DND-41 (cell line): ENCODE data around the gene GYPC.

ENCODE experiments used
- ATAC-seq: fragments of 200-7000 bp; cut with Tn5 transposase; 3 replicates; pipeline ENCODE4 v1.9.1; 2021; ENCODE audit warnings: low read depth; ENCODE audit not compliant: insufficient read depth
- DNase-seq: peaks from one replicate; pipeline ENCODE4 v3.0.0-alpha.2; 2020
- H2AFZ ChIP-seq: 2 replicates; pipeline ENCODE4 v1.6.0; 2012; ENCODE audit warnings: low read depth, low read length
- H3K27ac ChIP-seq: 2 replicates; pipeline ENCODE4 v1.5.1; 2012; ENCODE audit warnings: low read length, inconsistent platforms
- H3K27me3 ChIP-seq: fragments of 200-600 bp; sonication (generic); 2 replicates; pipeline ENCODE4 v1.6.0; 2012; ENCODE audit warnings: low read length, mild to moderate bottlenecking, inconsistent platforms; ENCODE audit not compliant: insufficient read depth, poor library complexity
- H3K36me3 ChIP-seq: 2 replicates; pipeline ENCODE4 v1.5.1; 2012; ENCODE audit warnings: low read length, inconsistent platforms; ENCODE audit not compliant: insufficient read depth
- H3K4me1 ChIP-seq: 2 replicates; pipeline ENCODE4 v1.5.1; 2012; ENCODE audit warnings: mild to moderate bottlenecking, low read length; ENCODE audit not compliant: insufficient read depth
- H3K4me2 ChIP-seq: 2 replicates; pipeline ENCODE4 v1.6.0; 2012; ENCODE audit warnings: mild to moderate bottlenecking, moderate library complexity, low read length, inconsistent platforms; ENCODE audit not compliant: insufficient read depth
- H3K4me3 ChIP-seq, 2 experiments: fragments of 200-600 bp in 1 of 2; shearing (Covaris generic) in 1 of 2; 2 replicates each; pipeline ENCODE4 v1.5.1; 2012 to 2016; ENCODE audit warnings: inconsistent platforms in 2 of 2, low read length in 2 of 2, mild to moderate bottlenecking in 2 of 2, low read depth in 1 of 2, moderate library complexity in 1 of 2
- H3K79me2 ChIP-seq: 2 replicates; pipeline ENCODE4 v1.6.0; 2012; ENCODE audit warnings: low read length, inconsistent platforms; ENCODE audit not compliant: insufficient read depth
- H3K9ac ChIP-seq: 2 replicates; pipeline ENCODE4 v1.6.0; 2012; ENCODE audit warnings: low read depth, mild to moderate bottlenecking, inconsistent platforms, low read length, moderate library complexity
- H3K9me3 ChIP-seq: 2 replicates; pipeline ENCODE4 v1.5.1; 2012; ENCODE audit warnings: low read length, moderate library complexity, mild to moderate bottlenecking, inconsistent platforms; ENCODE audit not compliant: insufficient read depth, severe bottlenecking
- H4K20me1 ChIP-seq: 2 replicates; pipeline ENCODE4 v1.6.0; 2012; ENCODE audit warnings: low read length; ENCODE audit not compliant: insufficient read depth
- CTCF ChIP-seq: IDR thresholded peaks from 2 replicates; pipeline ENCODE4 v1.5.1; 2012; ENCODE audit warnings: borderline replicate concordance, low read length, moderate library complexity, mild to moderate bottlenecking; ENCODE audit not compliant: poor library complexity, severe bottlenecking; ENCODE audit errors: extremely low read depth
- EZH2 ChIP-seq: IDR thresholded peaks from 3 replicates; pipeline ENCODE4 v1.6.1; 2012; ENCODE audit warnings: borderline replicate concordance, low read depth, mild to moderate bottlenecking, moderate library complexity, low read length, inconsistent platforms; ENCODE audit not compliant: severe bottlenecking

The GYPC gene

GRCh38 chr2:126658905-126659561 lies 3.1 kb downstream of the GYPC start:
- Histone ChIP-seq H3K9ac (no peak overlapping the region), H3K36me3 (no peaks in the 10 kb centered on the region), H3K4me1 (peaks cover 22% of the 10 kb centered on the region), H3K4me2 (no peak overlapping the region), H4K20me1 (no peaks in the 10 kb centered on the region), H3K79me2 (no peaks in the 10 kb centered on the region), H3K4me3 (no peak overlapping the region), H3K27ac (no peak overlapping the region), H3K27me3 (peaks cover 19% of the 10 kb centered on the region), H3K9me3 (no peaks in the 10 kb centered on the region), H2AFZ (no peak overlapping the region)
- no peak for DNase-seq
- TF ChIP-seq CTCF (no peak), EZH2 (no peak)
- ATAC-seq, result no peak

GRCh38 chr2:126659562-126660467 lies 3.9 kb downstream of the GYPC start:
- Histone ChIP-seq H3K4me1 (peaks cover 22% of the 10 kb centered on the region), H3K4me3 (no peak overlapping the region), H3K79me2 (no peaks in the 10 kb centered on the region), H3K9me3 (no peaks in the 10 kb centered on the region), H4K20me1 (no peaks in the 10 kb centered on the region), H3K9ac (no peak overlapping the region), H3K4me2 (no peak overlapping the region), H3K27ac (no peak overlapping the region), H2AFZ (no peak overlapping the region), H3K36me3 (no peaks in the 10 kb centered on the region), H3K27me3 (peaks cover 19% of the 10 kb centered on the region)
- DNase-seq (no peak), ATAC-seq (no peak)
- TF ChIP-seq EZH2, result no peak
- no peak for TF ChIP-seq CTCF

GRCh38 chr2:126660971-126661370 lies 5.0 kb downstream of the GYPC start:
- Histone ChIP-seq H3K27ac (no peak overlapping the region), H3K4me2 (no peak overlapping the region), H3K36me3 (no peaks in the 10 kb centered on the region), H3K4me1 (peaks cover 18% of the 10 kb centered on the region), H3K27me3 (peaks cover 10% of the 10 kb centered on the region), H3K79me2 (no peaks in the 10 kb centered on the region), H4K20me1 (no peaks in the 10 kb centered on the region; the same call in 1 of the 2 replicates), H3K9me3 (no peaks in the 10 kb centered on the region), H3K4me3 (no peak overlapping the region), H2AFZ (no peak overlapping the region), H3K9ac (no peak overlapping the region)
- no peak for TF ChIP-seq EZH2
- TF ChIP-seq CTCF, result no peak
- no peak for ATAC-seq
- no peak for DNase-seq
